CD4-positive, alpha-beta T cell treated with Interleukin-6 at 100 ng/mL for 8 hours (primary cell): ENCODE measurements around the gene DENND2D.

Experiments used
- DNase-seq: peaks from one replicate; pipeline ENCODE4 v3.0.0-alpha.2; 2020; ENCODE audit warnings: mixed read lengths, low spot score

DENND2D gene

GRCh38 chr1:111199881-111200801, at the start of gene DENND2D:
Gene DENND2D, minus strand, starts transcription at chr1:111200646. Its CDS starts 187 bp downstream, at chr1:111200459.
- peak; percentile 74 for DNase-seq

- DNase-seq = no peak
Observed at GRCh38 chr1:111249960-111250359, 49.5 kb upstream of the DENND2D start.

- no peak for DNase-seq
Observed at GRCh38 chr1:111247125-111247838, 46.8 kb upstream of the DENND2D start.

GRCh38 chr1:111242805-111243523, 42.5 kb upstream of the DENND2D start:
- no peak for DNase-seq

DNA sequence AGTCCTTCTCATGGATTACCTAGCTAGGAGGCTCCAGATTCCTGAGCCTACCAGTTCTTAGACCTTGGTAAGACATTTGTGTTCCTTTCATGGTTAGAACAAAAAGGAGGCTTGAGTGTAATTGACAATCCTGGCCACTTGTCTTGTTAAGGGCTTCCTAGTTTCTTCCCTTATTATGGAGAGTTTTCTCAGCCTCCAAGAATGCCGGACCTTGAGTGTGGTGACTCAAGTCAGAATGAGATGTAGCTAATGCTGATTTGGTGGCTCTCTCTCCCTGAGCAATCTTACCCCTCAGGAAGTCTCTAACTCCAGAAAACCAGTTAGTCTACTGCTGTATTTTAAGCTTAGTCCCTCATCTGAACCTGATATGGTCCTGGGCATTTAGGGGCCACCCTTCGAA, 41.4 kb upstream of the DENND2D start:
- no peak for DNase-seq

DNA sequence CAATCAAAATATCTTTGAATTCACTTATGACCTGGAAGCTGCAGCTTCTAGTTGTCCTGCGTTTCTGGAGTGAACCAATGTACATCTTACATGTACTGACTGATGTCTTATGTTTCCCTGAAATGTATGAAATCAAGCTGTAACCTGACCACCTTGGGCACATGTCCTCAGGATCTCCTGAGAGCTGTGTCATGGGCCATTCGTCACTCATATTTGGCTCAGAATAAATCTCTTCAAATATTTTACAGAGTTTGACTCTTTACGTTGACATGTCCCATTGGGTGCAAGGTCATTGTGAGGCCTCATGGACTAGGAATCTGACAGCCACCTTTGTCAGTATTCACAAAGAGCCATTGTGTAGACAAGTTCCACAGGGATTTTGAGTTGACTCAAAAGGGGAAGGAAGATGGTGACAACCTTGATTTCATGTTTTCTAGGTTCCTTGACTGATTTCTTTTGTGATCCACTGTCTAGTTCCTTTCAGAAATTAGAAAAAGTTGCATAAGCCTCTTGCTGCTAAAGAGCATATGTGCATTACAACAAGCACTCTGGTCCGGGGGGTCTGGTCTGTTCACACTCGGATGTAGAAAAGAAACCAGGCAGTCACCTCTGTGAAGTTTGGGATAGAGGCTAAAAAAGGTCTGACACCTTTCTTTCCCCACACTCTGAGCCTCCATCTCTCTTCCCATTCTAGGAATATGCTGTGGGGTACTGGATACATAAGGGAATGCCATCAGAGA, 37.8 kb upstream of the DENND2D start:
- DNase-seq = no peak

- DNase-seq = no peak
Observed at GRCh38 chr1:111236806-111237205, 36.4 kb upstream of the DENND2D start.

DNA sequence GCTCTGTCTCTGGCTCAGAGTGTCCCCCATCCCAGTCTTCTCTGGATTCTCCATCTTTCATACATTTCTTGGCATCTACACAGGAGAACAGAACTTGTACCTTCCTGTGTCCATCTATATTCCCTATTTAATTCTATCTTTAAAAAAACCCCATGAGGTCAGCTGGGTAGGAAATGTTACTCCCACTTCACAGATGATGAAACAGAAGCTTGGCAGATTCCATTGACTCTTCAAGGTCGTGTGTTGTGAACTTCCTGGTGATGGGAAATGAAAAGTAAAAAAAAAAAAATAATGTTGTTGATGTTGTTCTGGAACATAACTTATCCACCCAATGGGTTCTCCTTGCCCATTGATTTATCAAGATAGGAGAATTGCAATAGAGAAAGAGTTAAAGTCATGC, 35.9 kb upstream of the DENND2D start:
- no peak for DNase-seq

- no peak for DNase-seq
Observed at GRCh38 chr1:111234866-111235265, 34.4 kb upstream of the DENND2D start.

- DNase-seq = no peak
Observed at GRCh38 chr1:111234258-111234657, 33.8 kb upstream of the DENND2D start.

DNA sequence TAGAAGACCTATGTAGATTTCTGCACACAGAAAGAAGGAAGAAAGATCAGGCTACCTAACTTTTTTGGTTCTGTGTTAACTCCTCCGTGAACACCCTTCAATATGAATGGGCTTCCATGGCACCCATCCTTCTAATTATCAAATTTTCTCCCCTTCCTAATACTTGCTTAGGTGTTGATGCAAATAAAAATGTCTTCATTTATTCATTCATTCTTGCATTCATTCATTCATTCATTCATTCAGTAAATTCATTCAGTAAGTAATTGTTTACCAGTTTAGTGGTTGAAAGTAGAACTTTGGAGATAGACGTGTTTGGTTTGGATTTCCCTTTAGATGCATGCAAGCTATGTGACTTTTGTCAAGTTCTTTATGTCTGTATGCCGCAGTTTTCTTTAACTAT, 31.7 kb upstream of the DENND2D start:
- DNase-seq = no peak

GRCh38 chr1:111228748-111229126, 28.3 kb upstream of the DENND2D start:
- no peak for DNase-seq

- no peak for DNase-seq
Observed at GRCh38 chr1:111227851-111228747, 27.7 kb upstream of the DENND2D start.

DNA sequence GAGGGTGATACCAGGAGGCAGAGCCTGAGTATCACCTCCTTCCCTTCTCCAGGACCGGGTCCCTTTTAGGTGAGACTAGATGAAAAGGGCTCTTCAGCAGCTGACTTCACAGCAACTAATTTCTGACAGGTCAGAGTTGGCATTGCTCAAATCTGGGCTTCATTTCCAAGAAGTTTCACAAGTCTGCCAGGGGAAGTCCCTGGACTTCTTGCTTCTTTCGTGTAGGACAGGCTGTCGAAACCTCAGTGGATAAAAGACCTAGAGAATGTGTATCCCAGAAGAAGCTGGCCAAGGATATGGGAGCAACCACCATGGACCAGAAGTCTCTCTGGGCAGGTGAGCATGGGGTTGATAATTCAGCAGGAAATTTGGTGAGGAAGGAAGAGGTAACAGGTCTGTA, 27.0 kb upstream of the DENND2D start, which contains the start of gene CHI3L2:
Gene CHI3L2, plus strand, starts transcription at position 280 of the 400 bp plus-strand sequence. Its CDS starts 17 bp downstream, at position 297.
- no peak for DNase-seq

GRCh38 chr1:111225717-111226400, 25.4 kb upstream of the DENND2D start:
- peak; percentile 62 for DNase-seq

- DNase-seq = no peak
Observed at GRCh38 chr1:111225091-111225490, 24.6 kb upstream of the DENND2D start.

- DNase-seq = no peak
Observed at GRCh38 chr1:111223126-111223685, 22.8 kb upstream of the DENND2D start.

- DNase-seq = peak; percentile 80
Observed at GRCh38 chr1:111222308-111223125, 22.1 kb upstream of the DENND2D start.
